A673 (cell line): Measurements from ENCODE around the gene ADAT1.

Source experiments
- CTCF ChIP-seq: fragments of 300-800, 200-600 bp; sonication (generic); conservative IDR thresholded peaks from 2 replicates; pipeline ENCODE4 v1.5.1; 2017; ENCODE audit warnings: low read depth, mild to moderate bottlenecking, antibody characterized with exemption, low read length, moderate library complexity, mixed read lengths
- EZH2 ChIP-seq: fragments of 200-600 bp; sonication (generic); IDR thresholded peaks from 2 replicates; pipeline ENCODE4 v1.6.1; 2017; ENCODE audit warnings: borderline replicate concordance, low read depth, mild to moderate bottlenecking, mixed read lengths, antibody characterized with exemption, low read length; ENCODE audit not compliant: poor library complexity, severe bottlenecking

DNA sequence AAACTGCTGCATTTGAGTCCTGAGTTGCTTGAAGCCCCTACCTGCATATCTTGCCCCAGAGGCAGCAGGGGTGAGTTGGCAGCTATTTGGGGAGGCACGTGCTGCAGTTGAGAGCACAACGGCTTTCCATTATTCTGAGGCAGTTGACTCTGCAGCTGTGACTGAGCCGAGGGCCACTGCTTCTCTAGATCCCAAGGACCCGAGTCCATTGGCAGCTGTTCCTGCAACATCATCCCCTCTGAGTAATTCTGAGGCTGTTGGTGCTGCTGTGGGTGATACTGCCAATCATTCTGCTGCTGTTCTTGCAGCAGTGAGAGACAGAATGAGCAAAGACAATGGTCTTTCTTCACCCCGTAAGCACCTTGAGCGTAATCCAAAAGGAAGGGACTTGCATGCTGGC lies 37.2 kb upstream of the ADAT1 start:
- no peak for TF ChIP-seq EZH2
- TF ChIP-seq CTCF, result no peak
